Measurements from ENCODE around the gene MTHFS.
"Not testable (repeated sequence)": the region's sequence is repeated elsewhere in the genome, so short reads cannot be mapped to it uniquely, and the experiment has no call there.

The MTHFS gene

DNA sequence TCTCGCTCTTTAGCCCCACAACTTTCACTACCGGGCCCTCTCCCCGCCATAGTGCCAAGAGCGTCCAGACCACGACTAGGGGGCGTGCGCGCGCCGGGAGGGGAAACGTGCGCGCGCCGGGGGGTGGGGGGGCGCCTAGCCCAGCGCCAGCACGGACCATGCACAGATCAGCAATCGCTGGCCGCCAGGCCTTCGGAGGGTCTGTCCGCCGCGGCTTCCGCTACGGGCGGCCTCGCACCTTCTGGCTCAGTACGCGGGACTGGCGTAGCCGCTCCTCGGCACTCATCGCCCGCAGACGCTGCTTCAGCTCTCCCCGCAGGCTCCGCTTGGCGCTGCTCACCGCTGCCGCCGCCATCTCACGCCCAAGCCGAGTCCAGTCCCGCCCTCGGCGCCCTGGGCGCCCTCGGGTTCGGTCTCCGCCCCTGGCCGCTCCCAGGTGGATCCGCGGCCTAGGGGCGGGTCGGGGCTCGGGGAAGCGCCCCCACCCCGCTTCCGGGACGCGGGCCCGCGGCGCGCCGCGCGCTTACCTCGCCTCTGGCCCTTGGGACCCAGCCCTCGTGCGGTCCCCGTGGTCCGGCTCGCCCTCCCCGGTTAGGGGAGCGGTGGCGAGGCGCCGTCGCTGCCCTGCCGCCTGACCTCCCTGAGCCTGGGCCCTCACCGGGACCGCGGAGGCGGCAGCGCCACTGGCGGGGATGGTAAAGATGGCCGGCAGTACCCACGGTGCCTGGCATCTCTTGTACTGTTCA is at the start of gene MTHFS:
MTHFS (minus strand) TSS at position 381 of the 746 bp plus-strand sequence; CDS start at position 355, 26 bp downstream.
- DNase-seq = no peak

DNA sequence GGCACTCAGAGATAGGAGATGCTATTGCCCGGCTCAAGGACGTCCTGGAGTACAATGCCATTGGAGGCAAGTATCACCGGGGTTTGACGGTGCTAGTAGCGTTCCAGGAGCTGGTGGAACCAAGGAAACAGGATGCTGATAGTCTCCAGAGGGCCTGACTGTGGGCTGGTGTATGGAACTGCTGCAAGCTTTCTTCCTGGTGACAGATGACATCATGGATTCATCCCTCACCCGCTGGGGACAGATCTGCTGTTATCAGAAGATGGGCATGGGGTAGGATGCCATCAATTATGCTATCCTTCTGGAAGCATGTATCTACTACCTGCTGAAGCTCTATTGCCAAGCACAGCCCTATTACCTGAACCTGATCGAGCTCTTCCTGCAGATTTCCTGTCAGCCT is 47.8 kb upstream of the MTHFS start:
- DNase-seq = no peak

DNA sequence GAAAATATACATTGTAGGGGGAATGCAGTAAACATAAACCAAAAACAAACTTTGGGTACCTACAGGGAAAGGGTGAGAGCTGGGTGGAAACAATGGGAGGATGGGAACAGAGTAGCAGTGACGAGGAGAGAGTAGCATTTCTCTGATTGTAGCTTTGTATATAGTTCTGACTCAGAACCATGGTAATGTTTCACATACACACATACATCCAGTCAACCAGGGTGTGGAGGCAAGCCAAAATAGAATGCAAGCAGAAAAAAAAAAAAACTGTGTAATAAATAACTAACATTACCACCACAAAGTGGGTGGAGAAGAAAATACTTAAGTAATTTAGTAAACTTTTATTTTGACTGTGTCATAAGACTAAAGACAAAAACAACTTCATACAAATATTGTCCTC is 47.0 kb upstream of the MTHFS start:
- DNase-seq = no peak

DNA sequence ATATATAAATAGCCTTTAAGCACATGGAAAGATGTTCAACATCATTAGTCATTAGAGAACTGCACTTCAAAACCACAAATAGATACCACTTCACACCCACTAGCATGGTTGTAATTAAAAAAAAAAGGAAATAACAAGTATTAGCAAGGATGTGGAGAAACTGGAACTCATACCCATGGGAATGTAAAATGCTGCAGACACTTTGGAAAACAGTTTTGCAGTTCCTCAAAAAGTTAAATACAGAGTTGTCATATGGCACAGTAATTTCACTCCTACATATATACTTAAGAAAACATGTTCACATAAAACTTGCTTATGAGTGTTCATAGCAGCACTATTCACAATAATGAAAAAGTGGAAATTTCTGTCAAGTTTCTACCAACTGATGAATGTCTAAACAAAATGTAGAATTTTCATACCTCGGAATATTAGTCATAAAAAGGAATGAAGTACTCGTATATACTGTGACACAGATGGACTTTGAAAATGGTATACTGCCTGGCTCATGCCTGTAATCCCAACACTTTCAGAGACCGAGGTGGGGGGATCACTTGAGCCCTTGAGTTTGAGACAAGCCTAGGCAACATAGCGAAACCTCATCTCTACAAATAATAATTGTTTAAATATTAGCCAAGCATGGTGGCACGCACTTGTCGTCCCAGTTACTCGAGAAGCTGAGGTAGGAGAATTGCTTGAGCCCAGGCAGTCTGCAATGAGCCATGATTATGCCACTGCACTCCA is 46.1 kb upstream of the MTHFS start:
- no peak for DNase-seq

DNA sequence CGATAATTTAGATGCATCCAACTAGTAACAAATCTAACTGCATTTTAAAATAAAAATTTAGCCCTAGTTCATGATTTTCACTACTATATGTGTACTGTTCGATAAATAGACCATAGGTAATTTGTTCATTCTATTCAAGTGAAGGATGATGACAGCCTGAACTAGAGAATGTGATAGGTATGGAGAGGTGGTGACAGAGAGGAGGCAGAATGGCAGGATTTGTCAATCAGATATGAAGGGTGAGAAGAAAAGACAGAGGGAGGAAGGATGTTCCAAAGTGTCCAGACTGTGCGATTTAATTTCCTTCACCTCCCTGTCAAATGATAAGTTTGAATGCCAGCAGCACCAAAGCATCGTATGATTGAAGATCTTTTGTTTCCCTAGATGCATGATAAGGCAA is 42.6 kb upstream of the MTHFS start:
- DNase-seq = no peak

DNA sequence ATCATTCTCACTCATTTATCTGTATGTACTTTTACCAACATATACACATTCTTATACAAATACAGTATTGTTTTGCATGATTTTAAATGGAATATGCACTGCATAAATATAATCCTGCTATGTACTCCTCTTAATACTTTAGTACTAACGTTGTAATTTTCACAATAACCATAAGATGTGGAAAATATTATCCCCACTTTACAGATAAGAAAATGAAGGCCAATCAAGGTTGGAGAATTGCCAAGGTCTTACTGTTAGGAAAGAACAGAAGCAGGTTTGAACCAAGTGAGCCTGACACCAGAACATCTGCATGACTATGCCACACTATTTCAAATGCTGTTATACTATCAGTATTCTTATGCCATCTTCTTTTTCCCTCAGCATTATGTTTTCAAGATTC is 41.3 kb upstream of the MTHFS start:
- DNase-seq = no peak

DNA sequence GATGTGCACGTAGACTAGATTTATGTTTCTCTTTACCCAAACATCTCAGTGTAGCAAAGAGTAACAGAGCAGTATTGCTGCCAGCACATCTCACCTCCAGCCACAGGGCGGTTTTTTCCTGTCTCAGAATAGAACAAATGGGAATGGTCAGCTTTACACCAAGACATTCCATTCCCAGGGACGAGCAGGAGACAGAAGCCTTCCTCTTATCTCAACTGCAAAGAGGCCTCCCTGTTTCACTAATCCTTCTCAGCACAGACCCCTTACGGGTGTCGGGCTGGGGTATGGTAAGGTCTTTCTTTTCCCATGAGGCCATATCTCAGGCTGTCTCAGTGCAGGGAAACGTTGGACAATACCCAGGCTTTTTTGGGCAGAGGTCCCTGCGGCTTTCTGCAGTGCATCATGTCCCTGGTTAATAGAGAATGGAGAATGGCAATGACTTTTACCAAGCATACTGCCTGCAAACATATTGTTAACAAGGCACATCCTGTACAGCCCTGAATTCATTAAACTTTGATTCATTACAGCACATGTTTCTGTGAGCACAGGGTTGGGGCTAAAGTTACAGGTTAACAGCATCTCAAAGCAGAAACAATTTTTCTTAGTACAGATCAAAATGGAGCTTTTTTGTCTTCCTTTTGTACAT is 38.9 kb upstream of the MTHFS start:
- DNase-seq = not testable (repeated sequence)

DNA sequence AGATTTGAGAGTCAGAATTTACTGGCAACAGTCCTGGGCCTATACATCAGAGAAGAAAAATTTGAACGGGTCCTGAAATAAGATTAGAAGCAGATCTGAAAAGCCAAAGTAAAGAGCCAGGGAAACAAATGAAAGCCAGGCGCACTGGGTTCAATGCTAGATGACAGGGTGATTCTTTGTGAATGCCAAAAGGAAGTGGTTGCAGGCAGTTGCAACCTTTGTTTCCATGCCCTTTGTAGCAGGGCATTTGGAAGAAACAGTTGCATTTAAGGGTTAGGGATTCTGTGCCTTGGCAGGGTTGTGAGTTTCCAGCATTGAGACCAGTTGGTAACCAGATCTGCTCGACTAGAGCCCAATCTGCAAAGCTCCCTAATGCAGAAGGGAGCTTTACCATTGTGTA is 36.4 kb upstream of the MTHFS start:
- DNase-seq = no peak

DNA sequence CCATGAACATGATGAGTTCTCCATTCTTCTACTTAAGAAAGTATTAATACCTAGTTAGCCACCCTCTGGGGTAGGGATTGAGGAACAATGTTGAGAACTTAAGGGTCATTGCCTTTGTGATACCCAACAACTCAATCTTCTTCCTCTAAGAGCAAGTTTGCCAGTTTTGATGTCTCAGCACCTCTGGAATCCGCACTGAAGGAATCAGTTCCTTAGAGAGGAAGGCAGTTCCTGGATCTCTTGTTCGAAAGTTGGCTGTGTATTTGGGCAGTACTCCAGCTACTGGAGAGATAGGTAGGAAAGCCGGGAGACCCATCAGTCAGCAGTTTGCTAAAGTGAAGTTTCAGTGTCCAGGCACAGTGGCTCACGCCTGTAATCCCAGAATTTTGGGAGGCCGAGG is 35.6 kb upstream of the MTHFS start:
- no peak for DNase-seq

DNA sequence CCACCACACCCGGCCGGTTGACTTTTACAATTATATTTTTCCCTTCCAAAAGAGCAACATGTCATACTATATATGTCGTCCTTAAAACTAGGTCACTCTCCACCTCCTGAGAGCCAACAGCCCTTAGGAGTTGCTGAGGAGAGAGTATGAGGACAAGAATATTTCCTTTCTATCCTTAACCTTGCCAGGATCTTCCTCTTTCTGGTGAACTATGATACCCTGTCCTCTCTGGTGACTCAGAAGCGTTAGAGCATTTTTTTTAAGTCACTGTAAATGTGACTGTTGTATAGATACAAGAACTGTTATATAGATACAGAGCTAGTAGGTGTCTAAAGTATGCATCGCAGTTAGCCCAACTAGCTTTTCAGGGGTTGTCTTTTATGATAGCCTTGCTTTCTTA is 33.7 kb upstream of the MTHFS start:
- no peak for DNase-seq

DNA sequence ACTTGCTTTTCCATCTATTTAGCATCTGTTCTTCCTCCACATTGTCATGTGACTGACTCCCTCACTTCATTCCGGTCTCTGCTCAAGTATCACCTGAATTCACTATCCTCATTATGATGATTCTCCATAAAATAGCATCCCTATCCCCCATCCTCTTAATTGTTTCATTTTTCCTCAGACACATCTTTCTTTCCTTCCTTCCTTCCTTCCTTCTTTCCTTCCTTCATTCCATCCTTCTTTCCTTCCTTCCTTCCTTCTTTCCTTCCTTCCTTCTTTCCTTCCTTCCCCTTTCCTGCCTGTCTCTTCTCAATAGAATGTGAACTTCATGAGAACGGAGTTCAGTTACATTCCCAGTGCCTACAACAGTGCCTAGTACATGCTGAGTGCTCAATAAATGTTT is 32.6 kb upstream of the MTHFS start:
- no peak for DNase-seq

DNA sequence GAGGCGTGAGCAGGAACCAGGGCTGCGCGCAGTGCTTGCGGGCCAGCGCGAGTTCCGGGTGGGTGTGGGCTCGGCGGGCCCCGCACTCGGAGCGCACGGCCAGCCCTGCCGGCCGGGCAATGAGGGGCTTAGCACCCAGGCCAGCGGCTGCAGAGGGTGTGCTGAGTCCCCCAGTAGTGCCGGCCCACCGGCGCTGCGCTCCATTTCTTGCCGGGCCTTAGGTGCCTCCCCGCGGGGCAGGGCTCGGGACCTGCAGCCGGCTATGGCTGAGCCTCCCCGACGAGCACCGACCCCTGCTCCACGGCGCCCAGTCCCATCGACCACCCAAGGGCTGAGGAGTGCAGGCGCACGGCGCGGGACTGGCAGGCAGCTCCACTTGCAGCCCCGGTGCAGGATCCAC is 29.3 kb upstream of the MTHFS start:
- DNase-seq = not testable (repeated sequence)

DNA sequence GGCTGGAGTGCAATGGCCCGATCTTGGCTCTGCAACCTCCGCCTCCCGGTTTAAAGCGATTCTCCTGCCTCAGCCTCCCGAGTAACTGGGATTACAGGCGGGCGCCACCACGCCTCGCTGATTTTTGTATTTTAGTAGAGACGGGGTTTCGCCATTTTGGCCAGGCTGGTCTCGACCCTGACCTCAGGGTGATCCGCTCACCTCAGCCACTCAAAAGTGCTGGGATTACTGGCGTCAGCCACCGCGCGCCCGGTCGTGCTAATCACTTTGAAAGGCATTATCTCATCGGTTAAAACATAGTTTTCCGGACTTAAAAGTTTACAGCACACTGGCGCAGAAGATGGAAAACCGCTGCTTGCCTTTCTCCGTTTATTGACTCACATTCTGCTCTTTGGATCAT is 27.6 kb upstream of the MTHFS start:
- DNase-seq = no peak

DNA sequence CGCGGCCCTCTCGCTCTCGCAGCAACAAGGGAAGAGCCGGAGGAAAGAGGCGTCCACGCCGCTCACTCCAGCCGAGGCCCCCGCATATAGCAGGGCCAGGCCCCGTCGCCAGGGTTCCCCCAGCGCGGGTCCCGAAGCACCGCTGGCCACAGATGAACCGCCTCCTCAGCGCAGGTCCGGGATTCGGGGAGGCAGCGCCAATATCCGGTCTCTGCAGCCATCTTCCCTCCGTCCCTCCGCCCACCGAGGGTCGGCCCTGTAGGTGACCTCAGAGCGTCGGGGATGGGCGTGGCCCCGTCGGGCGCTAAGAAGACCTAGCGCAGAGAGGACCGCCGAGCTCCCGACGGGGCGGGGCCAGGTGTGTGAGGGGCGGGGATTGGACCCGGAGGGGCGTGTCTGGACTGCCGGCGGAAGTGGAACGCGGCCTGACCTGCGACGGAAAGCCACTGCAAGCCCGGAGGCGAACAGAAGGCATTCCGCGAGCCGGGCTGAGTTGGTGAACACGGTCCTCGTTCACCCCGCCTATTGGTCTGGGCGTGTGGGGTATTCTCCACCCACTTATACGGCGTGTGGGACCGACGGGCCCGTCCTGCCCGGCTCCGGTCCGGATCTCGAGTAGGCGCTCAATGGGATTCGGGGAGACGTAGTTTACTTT is 26.8 kb upstream of the MTHFS start:
- DNase-seq = peak; percentile 44

DNA sequence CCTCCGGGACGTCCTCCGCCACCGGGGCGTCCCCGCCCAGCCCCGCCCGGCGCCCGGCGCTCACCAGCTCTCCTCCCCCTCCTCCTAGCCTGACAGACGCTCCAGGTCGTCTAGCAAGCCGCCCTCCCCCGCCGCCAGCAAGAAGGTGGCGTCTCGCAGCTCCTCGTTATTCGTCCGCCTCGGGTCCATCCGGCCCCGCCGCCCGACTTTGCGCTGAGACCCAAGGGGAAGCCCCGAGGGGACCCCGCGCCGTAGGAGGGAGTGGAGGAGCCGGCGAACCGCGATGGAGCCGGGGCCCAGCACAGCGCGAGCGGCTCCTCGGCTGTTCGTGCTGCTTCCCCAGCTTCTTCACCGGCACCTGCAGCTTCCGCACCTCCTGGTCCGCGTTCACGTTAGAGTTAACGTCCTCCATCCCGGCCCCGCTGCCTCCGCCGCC is 26.3 kb upstream of the MTHFS start:
- no peak for DNase-seq

DNA sequence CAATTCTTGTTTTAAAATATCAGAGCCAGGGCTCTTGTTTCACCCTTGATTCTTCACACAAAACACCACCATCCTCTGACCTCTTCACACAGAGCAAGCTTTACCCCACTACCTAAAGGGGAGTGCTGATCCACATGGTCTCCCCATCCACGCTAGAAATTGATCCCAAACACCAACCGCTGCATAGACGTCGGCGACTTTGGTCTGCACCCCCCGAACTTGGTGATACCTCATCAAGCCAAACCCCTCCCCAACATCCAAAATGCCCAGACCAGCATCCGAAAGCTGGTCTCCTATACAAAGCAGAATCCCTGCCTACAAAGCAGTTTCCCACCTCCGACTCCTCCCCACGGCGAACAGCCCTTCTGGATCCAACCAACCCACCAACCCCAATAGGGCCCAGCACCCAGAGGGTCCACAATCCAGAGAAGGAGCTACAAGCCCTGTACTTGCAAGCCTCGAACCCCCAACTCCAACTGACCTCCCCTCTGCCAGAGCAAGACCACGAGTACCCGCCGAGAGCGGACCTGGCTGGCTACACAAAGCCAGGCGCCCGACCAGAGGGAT is 25.8 kb upstream of the MTHFS start:
- DNase-seq = no peak

DNA sequence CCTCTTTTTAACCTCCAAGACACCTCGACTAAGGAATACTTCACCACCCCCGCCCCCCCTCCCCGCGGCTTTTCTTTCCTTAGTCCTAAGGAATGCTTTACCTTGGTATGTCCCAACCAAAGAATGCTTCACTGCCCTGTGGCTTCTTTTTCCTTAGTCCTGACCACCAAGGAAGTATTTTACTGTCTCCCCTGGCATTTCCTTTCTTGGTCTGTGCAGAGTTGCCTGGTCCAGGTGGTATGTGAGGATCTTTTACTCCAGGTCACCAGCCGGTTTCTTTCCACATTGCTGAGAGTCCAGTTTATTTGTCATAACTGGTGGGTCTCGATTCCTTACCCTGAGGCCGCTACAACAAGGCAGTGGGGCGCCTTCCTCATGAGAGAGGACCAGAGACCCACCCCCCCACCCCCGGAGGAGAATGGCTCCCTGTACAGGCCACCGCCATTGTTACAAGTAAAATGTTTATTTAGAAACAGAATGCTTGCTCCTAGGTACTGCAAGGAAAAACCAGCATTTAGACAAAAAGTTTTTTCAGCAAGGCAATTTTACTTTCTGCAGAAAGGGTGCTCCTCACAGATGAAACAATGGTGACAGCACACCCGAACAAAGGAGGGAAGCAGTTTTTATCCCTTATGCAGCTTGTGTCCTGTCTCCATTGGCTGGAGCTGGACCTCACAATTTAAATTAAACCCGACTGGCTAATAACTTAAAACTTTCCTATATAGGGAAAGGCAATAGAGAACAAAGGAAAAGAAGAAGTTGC is 23.1 kb upstream of the MTHFS start:
- DNase-seq = no peak

DNA sequence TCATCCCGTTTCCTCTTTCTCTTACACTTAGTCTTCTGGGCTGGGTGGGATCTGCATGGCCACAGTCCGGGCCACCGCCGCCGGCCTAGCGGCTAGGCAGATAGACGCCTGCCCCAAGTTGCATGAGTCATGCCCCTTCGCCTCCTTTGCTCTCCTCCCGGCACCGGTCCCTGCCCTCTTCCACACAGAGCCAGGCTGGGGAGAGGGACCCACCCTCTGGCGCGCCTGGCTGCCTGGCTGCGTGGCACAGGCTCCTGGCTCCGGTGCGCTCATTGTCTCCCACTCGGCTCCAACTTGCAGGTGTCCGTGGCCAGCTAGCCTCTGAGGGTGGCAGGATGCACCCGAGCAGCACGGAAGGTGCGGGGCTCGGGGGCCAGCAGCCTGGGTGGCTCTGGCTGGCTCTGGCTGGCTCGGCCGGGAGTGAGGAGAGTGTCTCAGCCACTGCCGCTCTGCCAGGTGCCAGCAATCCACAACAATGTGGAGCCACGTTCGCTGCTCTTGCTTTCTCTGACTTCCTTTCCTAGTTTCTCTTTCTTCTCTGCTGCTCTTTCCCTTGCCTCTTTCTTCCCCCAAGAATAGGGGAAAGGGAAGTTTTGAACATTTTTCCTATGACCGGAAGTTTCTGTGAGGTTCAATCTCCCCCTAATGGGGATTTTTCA is 22.4 kb upstream of the MTHFS start:
- DNase-seq = no peak

DNA sequence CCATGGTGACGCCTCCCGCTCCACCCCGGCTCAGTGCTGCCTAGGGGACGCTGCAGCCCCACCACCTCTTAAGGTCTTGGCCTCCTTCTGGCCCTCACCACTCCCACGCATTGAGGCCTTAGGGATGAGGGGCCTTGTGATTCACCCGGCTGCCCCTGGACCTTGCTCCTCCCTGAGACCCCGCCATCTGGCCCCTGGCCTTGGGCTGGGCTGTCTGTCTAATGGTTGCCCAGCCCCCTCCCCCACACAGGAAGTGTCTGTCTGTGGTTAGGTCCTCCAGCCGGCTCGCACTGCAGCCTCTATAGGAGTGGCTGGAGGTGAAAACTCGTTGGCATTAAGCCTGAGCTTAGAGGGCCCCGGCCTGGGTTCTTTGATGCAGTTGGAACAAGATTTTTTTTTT is 21.5 kb upstream of the MTHFS start:
- no peak for DNase-seq

DNA sequence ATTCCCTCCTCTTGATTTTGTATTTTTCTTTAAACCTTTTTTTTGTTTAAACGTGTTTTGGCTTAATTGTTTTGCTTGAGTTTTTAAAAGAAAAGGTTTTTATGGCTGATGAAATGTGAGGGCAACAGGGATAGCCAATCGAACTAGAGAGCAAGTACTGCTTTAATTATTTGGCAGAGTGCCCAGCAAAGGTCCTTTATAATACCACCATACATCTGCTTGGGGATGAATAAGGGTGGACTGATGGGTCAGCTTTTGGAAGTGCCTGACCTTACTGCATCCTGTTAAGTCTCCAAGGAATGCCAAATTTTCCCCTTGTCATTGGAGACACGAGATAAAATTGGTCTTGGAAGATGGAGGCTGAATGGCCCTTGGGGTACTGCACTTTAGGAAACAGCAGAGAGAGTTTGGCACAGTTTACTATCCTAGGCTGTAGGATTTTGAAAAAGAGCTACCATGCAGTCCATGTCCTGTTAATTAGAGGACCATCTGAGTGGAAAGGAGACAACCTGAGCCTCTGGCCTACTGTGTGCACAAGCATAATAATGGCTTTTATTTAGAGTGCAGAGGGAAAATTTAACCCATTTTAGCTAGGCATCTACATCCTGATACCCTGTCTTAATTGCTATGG is 19.8 kb upstream of the MTHFS start:
- no peak for DNase-seq

DNA sequence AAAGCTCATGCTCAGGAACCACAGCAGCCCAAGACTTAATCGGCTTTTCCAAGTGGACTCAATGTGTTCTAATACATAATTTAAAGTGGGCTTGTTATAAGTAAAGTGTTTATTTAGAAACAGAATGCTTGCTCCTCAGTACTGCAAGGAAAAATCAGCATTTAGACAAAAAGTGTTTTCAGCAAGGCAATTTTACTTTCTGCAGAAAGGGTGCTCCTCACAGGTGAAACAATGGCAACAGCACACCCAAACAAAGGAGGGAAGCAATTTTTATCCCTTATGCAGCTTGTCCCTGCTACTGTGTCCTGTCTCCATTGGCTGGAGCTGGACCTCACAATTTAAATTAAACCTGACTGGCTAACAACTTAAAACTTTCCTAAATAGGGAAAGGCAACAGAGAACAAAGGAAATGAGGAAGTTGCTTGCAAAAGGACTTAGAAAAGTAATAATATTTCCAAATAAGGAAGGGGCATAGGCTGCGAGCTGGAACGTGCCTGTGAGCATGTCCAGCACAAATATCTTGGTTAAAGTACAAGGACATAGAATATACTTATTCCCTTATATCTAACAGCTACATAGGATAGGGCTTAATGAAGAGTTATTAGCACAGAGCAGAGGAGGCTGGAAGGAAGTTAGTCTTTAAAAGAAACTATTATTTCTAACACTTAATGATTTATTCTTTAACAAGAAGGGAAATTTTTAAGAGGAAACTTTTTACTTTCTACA is 19.1 kb upstream of the MTHFS start:
- not testable (repeated sequence) for DNase-seq

All from NCI-H187 treated with DMSO at 0.1 percent for 48 hours (cell line).